ENCODE results near the gene KBTBD8.

KBTBD8 gene

GRCh38 chr3:66994588-66994987 is 3.5 kb upstream of the KBTBD8 start:
- DNase-seq, result no peak
- in situ Hi-C loops (cut with HindIII; ENCODE audit: low pct_ligation_motif_present, low pct_unique_long_range_greater_than_20kb, low sequenced_read_pairs), result no loop called here

- in situ Hi-C loops (cut with HindIII; ENCODE audit: low pct_ligation_motif_present, low pct_unique_long_range_greater_than_20kb, low sequenced_read_pairs), result no loop called here
- no peak for DNase-seq
Measured at GRCh38 chr3:66996696-66997095, 1.4 kb upstream of the KBTBD8 start.

GRCh38 chr3:66997560-66998112 is 471 bp upstream of the KBTBD8 start:
- DNase-seq, result peak; percentile 20
- in situ Hi-C loops (cut with HindIII; ENCODE audit: low pct_ligation_motif_present, low pct_unique_long_range_greater_than_20kb, low sequenced_read_pairs), result no loop called here

- in situ Hi-C loops (cut with HindIII; ENCODE audit: low pct_ligation_motif_present, low pct_unique_long_range_greater_than_20kb, low sequenced_read_pairs), result no loop called here
- DNase-seq, result no peak
Measured at GRCh38 chr3:66998904-66999235, 763 bp downstream of the KBTBD8 start.

- peak; percentile 40 for DNase-seq
- in situ Hi-C loops (cut with HindIII; ENCODE audit: low pct_ligation_motif_present, low pct_unique_long_range_greater_than_20kb, low sequenced_read_pairs), result no loop called here
Measured at GRCh38 chr3:67000009-67000408, 1.9 kb downstream of the KBTBD8 start.

GRCh38 chr3:67001086-67001861 is 3.2 kb downstream of the KBTBD8 start:
- in situ Hi-C loops (cut with HindIII; ENCODE audit: low pct_ligation_motif_present, low pct_unique_long_range_greater_than_20kb, low sequenced_read_pairs), result no loop called here
- no peak for DNase-seq

- in situ Hi-C loops (cut with HindIII; ENCODE audit: low pct_ligation_motif_present, low pct_unique_long_range_greater_than_20kb, low sequenced_read_pairs), result no loop called here
- DNase-seq, result no peak
Measured at GRCh38 chr3:67005974-67006373, 7.9 kb downstream of the KBTBD8 start.

GRCh38 chr3:67006460-67006859 is 8.4 kb downstream of the KBTBD8 start:
- no peak for DNase-seq
- in situ Hi-C loops (cut with HindIII; ENCODE audit: low pct_ligation_motif_present, low pct_unique_long_range_greater_than_20kb, low sequenced_read_pairs), result no loop called here

GRCh38 chr3:67008388-67008787 is 10.3 kb downstream of the KBTBD8 start:
- no peak for DNase-seq
- in situ Hi-C loops (cut with HindIII; ENCODE audit: low pct_ligation_motif_present, low pct_unique_long_range_greater_than_20kb, low sequenced_read_pairs), result no loop called here

GRCh38 chr3:67009716-67010115 is 11.6 kb downstream of the KBTBD8 start:
- no peak for DNase-seq
- in situ Hi-C loops (cut with HindIII; ENCODE audit: low pct_ligation_motif_present, low pct_unique_long_range_greater_than_20kb, low sequenced_read_pairs), result no loop called here

- in situ Hi-C loops (cut with HindIII; ENCODE audit: low pct_ligation_motif_present, low pct_unique_long_range_greater_than_20kb, low sequenced_read_pairs), result no loop called here
- no peak for DNase-seq
Measured at GRCh38 chr3:67011414-67012131, 13.5 kb downstream of the KBTBD8 start.

- DNase-seq, result no peak
- in situ Hi-C loops (cut with HindIII; ENCODE audit: low pct_ligation_motif_present, low pct_unique_long_range_greater_than_20kb, low sequenced_read_pairs), result no loop called here
Measured at GRCh38 chr3:67012564-67012963, 14.5 kb downstream of the KBTBD8 start.

GRCh38 chr3:67015702-67016484 is 17.8 kb downstream of the KBTBD8 start:
- in situ Hi-C loops (cut with HindIII; ENCODE audit: low pct_ligation_motif_present, low pct_unique_long_range_greater_than_20kb, low sequenced_read_pairs), result no loop called here
- no peak for DNase-seq

GRCh38 chr3:67016522-67017080 is 18.5 kb downstream of the KBTBD8 start:
- in situ Hi-C loops (cut with HindIII; ENCODE audit: low pct_ligation_motif_present, low pct_unique_long_range_greater_than_20kb, low sequenced_read_pairs), result no loop called here
- DNase-seq, result no peak

- DNase-seq, result no peak
- in situ Hi-C loops (cut with HindIII; ENCODE audit: low pct_ligation_motif_present, low pct_unique_long_range_greater_than_20kb, low sequenced_read_pairs), result no loop called here
Measured at GRCh38 chr3:67017211-67017610, 19.1 kb downstream of the KBTBD8 start.

GRCh38 chr3:67018105-67018788 is 20.1 kb downstream of the KBTBD8 start:
- DNase-seq, result no peak
- in situ Hi-C loops (cut with HindIII; ENCODE audit: low pct_ligation_motif_present, low pct_unique_long_range_greater_than_20kb, low sequenced_read_pairs), result no loop called here

GRCh38 chr3:67018789-67019526 is 20.9 kb downstream of the KBTBD8 start:
- in situ Hi-C loops (cut with HindIII; ENCODE audit: low pct_ligation_motif_present, low pct_unique_long_range_greater_than_20kb, low sequenced_read_pairs), result no loop called here
- DNase-seq, result no peak

Measured in ACHN (cell line).